Keratinocyte (primary cell): Measurements from ENCODE around the gene SF3B6.

ENCODE experiments used
- CTCF ChIP-seq, 3 experiments: IDR thresholded peaks in 1 of 3; conservative IDR thresholded peaks in 1 of 3; optimal IDR thresholded peaks in 1 of 3; 2 replicates in 2 of 3; 3 replicates in 1 of 3; pipeline versions ENCODE3 to v1.5.1; 2011; ENCODE audit warnings: low read length in 3 of 3, mild to moderate bottlenecking in 3 of 3, moderate library complexity in 2 of 3, control low read depth in 1 of 3, inconsistent platforms in 1 of 3; ENCODE audit not compliant: insufficient read depth in 2 of 3; ENCODE audit errors: extremely low read depth in 1 of 3
- EZH2 ChIP-seq: IDR thresholded peaks from one replicate; pipeline ENCODE4 v1.6.1; 2012; ENCODE audit warnings: inconsistent platforms, mild to moderate bottlenecking, low read length, moderate library complexity

- TF ChIP-seq CTCF (optimal IDR thresholded peaks at IDR 0.05 in 1 of 3, IDR thresholded peaks at IDR 0.05 in 1 of 3, conservative IDR thresholded peaks at IDR 0.05 in 1 of 3; ENCODE audit: extremely low read depth in 1 of 3, insufficient read depth in 2 of 3, low read length in 3 of 3) (no peak), EZH2 (no peak)
Observed at GRCh38 chr2:24040511-24040910, 35.6 kb downstream of the SF3B6 start.
